Uterus (tissue), 4 donors: ENCODE data around the gene RNU6-8. TPM values are rescaled to one million over a fixed set of nuclear protein-coding genes. Genes with fewer than 3 reads are reported as not detected.

ENCODE experiments used
- DNase-seq, 2 donors: peaks; one replicate each; pipeline ENCODE4 v3.0.0-alpha.2; 2019 to 2020
- H3K27ac ChIP-seq, 2 donors: fragments of 200-600 bp; sonication (generic); 1 replicate in 1 of 2; 2 replicates in 1 of 2; pipeline ENCODE4 v1.5.1; 2016 to 2018
- H3K27me3 ChIP-seq, 2 donors: fragments of 200-600 bp; sonication (generic); one replicate each; pipeline ENCODE4 v1.5.1; 2018 to 2019; ENCODE audit warnings: control low read depth in 1 of 2
- H3K36me3 ChIP-seq, 2 donors: fragments of 200-600 bp; sonication (generic); one replicate each; pipeline ENCODE4 v1.5.1; 2019; ENCODE audit warnings: control low read depth in 1 of 2
- H3K4me1 ChIP-seq, 2 donors: fragments of 200-600 bp; sonication (generic); one replicate each; pipeline ENCODE4 v1.5.1; 2018 to 2019; ENCODE audit warnings: control low read depth in 1 of 2
- H3K4me3 ChIP-seq, 2 donors: fragments of 200-600 bp; sonication (generic); 1 replicate in 1 of 2; 2 replicates in 1 of 2; pipeline ENCODE4 v1.5.1; 2018 to 2019; ENCODE audit warnings: mild to moderate bottlenecking in 1 of 2
- H3K9me3 ChIP-seq, 2 donors: fragments of 200-600 bp; sonication (generic); one replicate each; pipeline ENCODE4 v1.5.1; 2019; ENCODE audit warnings: control low read depth in 1 of 2
- CTCF ChIP-seq, 4 experiments: fragments of 200-600 bp in 2 of 4; fragments of 450-650 bp in 2 of 4; sonication (generic) in 2 of 4; IDR thresholded peaks; one replicate each; pipeline ENCODE4 v1.5.1; 2016 to 2019; ENCODE audit warnings: antibody characterized with exemption in 4 of 4, mild to moderate bottlenecking in 2 of 4, moderate library complexity in 1 of 4
- POLR2A ChIP-seq, 2 donors: fragments of 450-650 bp; IDR thresholded peaks; one replicate each; pipeline ENCODE4 v1.6.1; 2016; ENCODE audit warnings: antibody characterized with exemption in 2 of 2, mild to moderate bottlenecking in 1 of 2, moderate library complexity in 1 of 2
- intact Hi-C: fragments of 100-400 bp; cut with DNase I; formaldehyde crosslinking; loops from one replicate; pipeline ENCODE4 v1.15.1; 2023; ENCODE audit warnings: low total_unique reads
- total RNA-seq, 4 donors: library from RNA; depleted of rRNA in 3 of 4; stranded (reverse); fragments of >200 nt in 3 of 4; gene quantifications; one replicate each; pipeline versions ENCODE4 v1.1.0 to v1.2.4, GENCODE V29; 2014 to 2023
- donor health status: DM: yes; HTN: yes; CAD: no.

The RNU6-8 gene
- total RNA-seq, 4 donors from 2014 or later = not detected

- Histone ChIP-seq H3K36me3 (no peaks in the 10 kb centered on the region), H3K4me3 (no peak overlapping the region), H3K9me3 (no peaks in the 10 kb centered on the region), H3K27ac (no peak overlapping the region), H3K27me3 (no peaks in the 10 kb centered on the region), H3K4me1 (no peaks in the 10 kb centered on the region)
- DNase-seq = no peak
- intact Hi-C loops = no loop called here
- no peak for TF ChIP-seq POLR2A (IDR thresholded peaks at IDR 0.05)
- TF ChIP-seq CTCF (IDR thresholded peaks at IDR 0.05) = no peak
These were observed 29.4 kb upstream of the RNU6-8 start for GRCh38 chr14:32232481-32232880.

DNA sequence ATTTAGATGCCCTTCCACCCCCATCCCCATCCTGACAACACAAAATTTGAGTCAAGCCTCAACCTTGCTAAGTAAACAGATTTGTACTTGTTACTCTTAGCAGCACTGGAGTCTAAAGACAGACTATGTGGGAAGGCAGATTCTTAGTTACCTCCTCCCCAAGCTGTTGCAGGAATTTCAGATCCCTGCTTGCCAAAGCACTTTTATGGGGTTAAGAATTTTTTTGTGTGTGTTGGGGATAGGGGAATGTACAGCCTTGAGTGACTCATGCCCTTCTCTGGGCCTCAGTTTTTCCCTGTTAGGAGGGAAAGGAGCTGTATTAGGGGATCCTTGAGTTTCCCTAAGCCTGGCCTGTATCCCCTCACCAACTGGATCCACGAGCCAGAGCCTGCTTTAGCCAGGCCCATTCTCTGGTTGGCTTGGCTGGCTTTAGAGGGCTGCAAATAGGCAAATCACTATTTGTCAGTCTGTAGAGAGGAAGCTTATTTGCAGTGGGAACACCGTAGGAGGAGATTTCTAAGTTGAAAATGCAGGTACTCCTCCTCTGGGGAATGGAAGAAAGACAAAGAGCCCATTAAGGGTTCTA is 27.7 kb upstream of the RNU6-8 start:
- no peak for DNase-seq
- intact Hi-C loops = no loop called here
- Histone ChIP-seq H3K36me3 (no peaks in the 10 kb centered on the region), H3K4me3 (no peak overlapping the region), H3K27me3 (no peaks in the 10 kb centered on the region), H3K9me3 (no peaks in the 10 kb centered on the region), H3K4me1 (no peaks in the 10 kb centered on the region), H3K27ac (peak overlapping the region; percentile 62 to 66)
- TF ChIP-seq POLR2A (IDR thresholded peaks at IDR 0.05) (no peak), CTCF (IDR thresholded peaks at IDR 0.05) (no peak)

DNA sequence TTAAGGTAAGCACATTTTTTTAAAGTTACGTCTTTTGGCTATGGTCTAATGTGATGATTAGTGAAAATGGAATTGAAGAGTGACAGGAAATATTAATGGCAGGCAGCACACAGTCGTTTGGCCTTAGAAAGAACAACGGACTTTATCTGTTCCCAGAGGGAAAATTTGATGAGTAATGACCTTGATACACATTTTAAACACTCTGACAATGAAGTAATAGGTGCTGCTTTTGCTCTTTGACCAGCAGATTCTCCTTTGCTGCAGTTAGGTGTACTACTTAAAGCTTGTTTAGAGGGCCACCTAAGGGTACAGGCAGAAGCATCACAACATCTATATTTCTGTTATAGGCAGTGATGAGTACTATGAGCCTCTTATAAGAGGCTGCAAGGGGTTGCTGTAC is 27.1 kb upstream of the RNU6-8 start:
- Histone ChIP-seq H3K4me3 (no peak overlapping the region), H3K27me3 (no peaks in the 10 kb centered on the region), H3K4me1 (no peaks in the 10 kb centered on the region), H3K27ac (peak overlapping the region; percentile 62 to 66), H3K9me3 (no peaks in the 10 kb centered on the region), H3K36me3 (no peaks in the 10 kb centered on the region)
- no peak for DNase-seq
- TF ChIP-seq POLR2A (IDR thresholded peaks at IDR 0.05) = no peak
- TF ChIP-seq CTCF (IDR thresholded peaks at IDR 0.05) = no peak
- intact Hi-C loops = no loop called here

DNA sequence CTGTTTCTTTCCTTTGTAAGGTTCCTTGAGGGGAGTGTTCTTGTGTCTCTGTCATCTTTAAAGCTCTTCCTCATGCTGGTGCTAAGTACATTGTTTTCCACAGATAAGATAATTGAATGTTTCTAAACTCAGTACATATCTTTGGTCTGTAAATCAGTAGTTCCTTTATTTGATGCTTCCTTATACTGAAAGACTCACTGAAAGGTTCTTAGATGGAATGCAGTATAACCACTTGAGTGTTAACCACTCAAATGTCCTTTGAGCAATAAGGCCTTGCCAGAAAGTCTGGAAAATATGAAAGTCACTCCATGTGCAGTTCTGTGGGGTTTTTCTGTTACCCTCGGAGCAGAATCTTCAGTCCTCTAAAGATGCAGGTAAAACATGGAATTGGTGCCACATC is 23.0 kb upstream of the RNU6-8 start:
- Histone ChIP-seq H3K27me3 (no peaks in the 10 kb centered on the region), H3K36me3 (no peaks in the 10 kb centered on the region), H3K4me3 (no peak overlapping the region), H3K4me1 (no peaks in the 10 kb centered on the region), H3K27ac (peak overlapping the region; percentile 60 to 65), H3K9me3 (no peaks in the 10 kb centered on the region)
- no peak for TF ChIP-seq CTCF (IDR thresholded peaks at IDR 0.05)
- no peak for TF ChIP-seq POLR2A (IDR thresholded peaks at IDR 0.05)
- intact Hi-C loops = no loop called here
- no peak for DNase-seq

DNA sequence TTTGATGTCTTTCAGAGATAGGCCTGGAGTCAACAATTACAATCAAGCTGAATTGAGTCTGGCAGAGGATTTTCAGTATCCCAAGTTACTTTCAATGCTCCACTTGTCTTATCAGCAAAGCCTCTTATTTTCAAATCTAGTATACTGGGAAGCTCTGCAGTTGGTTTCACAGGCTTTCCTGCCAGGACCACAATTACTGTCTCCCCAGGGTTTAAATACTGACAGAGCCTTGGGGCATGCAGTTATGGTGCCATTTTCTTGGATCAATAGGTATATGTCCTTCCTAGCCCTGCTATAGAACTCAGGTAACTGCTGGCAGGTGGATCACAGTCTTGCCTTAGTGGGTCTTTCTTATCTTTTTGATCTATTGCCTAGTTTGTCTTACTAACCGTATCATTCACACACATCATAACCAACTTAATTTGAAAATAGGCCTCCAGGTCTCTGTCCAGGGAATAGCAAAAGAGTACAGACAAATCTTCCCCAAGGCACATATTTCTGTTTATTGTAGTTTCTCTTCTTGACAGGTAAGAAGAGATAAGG is 22.4 kb upstream of the RNU6-8 start:
- no peaks in the 10 kb centered on the region for H3K9me3 ChIP-seq

More for the DNA sequence above, 22.4 kb upstream of the RNU6-8 start:
- Histone ChIP-seq H3K4me3 (no peak overlapping the region), H3K36me3 (no peaks in the 10 kb centered on the region), H3K27me3 (no peaks in the 10 kb centered on the region), H3K27ac (peak overlapping the region; percentile 60 to 65), H3K4me1 (no peaks in the 10 kb centered on the region)
- TF ChIP-seq POLR2A (IDR thresholded peaks at IDR 0.05) (no peak), CTCF (IDR thresholded peaks at IDR 0.05) (no peak)
- no peak for DNase-seq
- intact Hi-C loops = no loop called here
